ENCODE measurements around the gene LHX2.
A peak's percentile ranks its signal among the peaks of the same experiment; 100 is the strongest.

The LHX2 gene

DNA sequence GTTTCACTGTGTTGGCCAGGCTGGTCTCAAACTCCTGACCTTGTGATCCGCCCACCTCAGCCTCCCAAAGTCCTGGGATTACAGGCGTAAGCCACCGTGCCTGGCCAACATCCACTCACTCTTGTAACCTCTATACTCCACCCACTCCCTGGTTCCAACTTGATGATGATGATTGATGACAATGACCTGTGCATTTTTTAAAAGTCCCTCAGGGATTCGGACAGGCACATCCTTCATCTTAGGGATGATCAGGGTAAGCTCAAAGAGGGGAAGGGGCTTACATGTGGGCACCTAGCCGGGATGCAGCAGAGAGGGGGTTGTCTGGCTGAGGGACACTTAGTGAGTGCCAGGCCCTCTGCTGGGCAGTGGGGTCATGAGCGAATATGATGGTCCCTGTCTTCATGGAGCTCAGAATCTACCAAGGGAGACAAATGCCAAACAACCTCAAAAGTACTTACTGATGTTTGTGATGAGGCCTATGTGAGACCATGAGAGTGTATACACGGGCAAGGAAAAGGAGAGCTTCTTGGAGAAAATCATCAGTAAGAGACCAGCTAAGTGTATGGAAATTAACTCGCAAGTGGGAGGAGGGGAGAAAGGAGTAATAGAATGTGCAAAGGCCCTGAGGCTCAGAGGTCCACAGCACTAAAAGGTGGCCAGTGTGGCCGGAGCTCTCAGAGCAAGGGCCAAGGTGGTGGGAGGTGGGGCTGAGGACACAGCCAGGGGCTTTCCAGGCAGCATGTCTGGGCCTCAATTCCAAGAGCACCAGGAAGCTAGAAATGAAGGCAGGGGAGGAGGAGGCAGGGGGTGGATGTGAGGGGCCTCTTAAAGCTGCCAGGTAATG is 27.4 kb downstream of the LHX2 start:
- Histone ChIP-seq H3K36me3 (ENCODE audit: insufficient read depth, low read length) (no peaks in the 10 kb centered on the region), H3K27ac (ENCODE audit: low read depth, low read length) (no peak overlapping the region), H3K4me3 (ENCODE audit: low read length) (no peak overlapping the region), H3K27me3 (ENCODE audit: insufficient read depth, low read length) (peaks cover 72% of the 10 kb centered on the region), H3K4me1 (ENCODE audit: insufficient read depth, low read length) (peaks cover 8% of the 10 kb centered on the region; the same call in 1 of the 2 replicates), H3K9me3 (ENCODE audit: insufficient read depth, low read depth, low read length) (no peaks in the 10 kb centered on the region), H3K9ac (ENCODE audit: low read depth, low read length) (no peak overlapping the region)
- WGBS: 88% methylated on average over 9 of the region's 9 CpGs

DNA sequence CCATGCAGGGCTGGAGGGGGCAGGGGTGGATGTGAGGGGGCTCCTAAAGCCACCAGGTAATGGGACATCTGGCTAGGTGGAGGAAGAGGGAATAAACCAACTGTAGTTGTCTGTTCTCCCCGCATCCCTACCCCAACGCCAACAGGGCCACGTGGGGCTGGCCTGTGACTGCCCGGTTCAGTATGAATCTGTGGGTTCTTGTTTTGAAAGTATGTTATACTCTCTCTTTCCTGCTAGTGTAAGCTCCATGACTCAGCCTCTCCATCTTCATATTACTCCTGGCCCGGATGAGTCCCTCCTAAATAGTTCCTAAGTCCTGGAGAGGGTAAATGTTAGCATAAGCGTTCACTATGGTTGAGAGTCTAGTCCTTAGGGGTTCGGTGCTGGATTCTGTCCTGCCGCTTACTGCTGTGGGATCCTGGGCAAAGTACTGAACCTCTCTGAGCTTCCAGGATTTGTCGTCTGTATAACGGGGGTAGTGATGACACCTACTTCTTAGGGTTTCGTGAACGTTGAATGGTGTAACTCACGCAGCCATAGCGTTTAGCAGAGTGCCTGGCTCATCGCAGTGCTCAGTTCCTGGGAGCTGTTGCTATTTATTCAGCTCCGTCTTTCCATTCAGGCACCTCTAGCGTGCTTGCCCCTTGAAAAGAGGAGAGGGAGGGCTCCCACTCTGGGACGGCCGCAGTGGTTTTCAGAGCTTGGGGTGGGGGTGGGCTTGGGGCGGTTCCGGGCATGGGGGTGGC is 28.8 kb downstream of the LHX2 start:
- H3K36me3 ChIP-seq (ENCODE audit: insufficient read depth, low read length): no peaks in the 10 kb centered on the region
- no peak overlapping the region for H3K9ac ChIP-seq (ENCODE audit: low read depth, low read length)
- H3K4me1 ChIP-seq (ENCODE audit: insufficient read depth, low read length): peaks cover 8% of the 10 kb centered on the region; the same call in 1 of the 2 replicates
- 32% methylated on average over 18 of the region's 21 CpGs for WGBS
- no peaks in the 10 kb centered on the region for H3K9me3 ChIP-seq (ENCODE audit: insufficient read depth, low read depth, low read length)
- H3K27ac ChIP-seq (ENCODE audit: low read depth, low read length): no peak overlapping the region
- peaks cover 76% of the 10 kb centered on the region for H3K27me3 ChIP-seq (ENCODE audit: insufficient read depth, low read length)
- H3K4me3 ChIP-seq (ENCODE audit: low read length): peak overlapping the region; percentile 50

DNA sequence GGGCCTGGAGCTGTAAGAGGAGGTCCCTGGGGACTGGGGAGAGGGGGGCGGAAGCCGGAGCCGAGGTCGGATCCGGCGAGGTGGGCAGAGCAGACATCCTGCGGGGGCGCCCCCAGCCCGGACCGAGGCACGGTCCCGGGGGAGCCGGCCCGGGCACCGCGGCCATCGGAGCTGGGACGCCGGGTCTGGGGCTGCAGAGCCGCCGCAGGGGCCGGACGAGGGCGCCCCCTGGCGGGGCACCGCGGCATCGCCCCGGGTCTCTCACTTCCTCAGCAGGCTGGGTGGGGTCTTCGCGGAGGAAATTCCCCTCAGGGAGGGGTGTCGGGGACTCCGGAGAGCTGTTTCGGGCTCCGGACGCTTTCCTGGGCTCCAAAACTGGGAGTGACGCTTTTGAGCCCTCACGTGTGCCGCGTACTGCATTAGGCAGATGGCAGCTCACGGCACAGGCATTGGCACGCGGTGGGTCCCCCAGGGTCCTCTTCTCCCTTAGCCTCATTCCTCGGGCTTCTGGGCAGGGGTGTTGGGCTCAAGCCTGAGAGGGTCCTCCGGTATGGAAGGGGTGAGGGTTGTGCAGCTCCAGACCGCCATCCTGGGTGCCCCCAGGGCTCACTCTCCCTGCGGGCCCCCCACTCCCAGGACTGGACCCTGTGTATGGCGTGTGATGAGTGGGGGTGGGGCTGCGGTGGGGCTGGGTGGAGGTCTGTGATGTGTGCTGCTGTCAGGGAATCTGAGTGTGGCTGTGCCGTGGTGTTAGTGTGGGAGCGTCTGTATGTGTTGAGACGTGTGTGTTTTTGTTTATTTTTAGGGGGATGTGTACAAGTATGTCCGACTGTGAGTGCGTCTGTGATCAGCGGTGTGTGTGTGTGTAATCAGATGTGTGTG is 29.6 kb downstream of the LHX2 start:
- Histone ChIP-seq H3K4me1 (ENCODE audit: insufficient read depth, low read length) (peaks cover 8% of the 10 kb centered on the region; the same call in 1 of the 2 replicates), H3K4me3 (ENCODE audit: low read length) (peak overlapping the region; percentile 50), H3K9me3 (ENCODE audit: insufficient read depth, low read depth, low read length) (no peaks in the 10 kb centered on the region), H3K36me3 (ENCODE audit: insufficient read depth, low read length) (no peaks in the 10 kb centered on the region), H3K9ac (ENCODE audit: low read depth, low read length) (no peak overlapping the region), H3K27ac (ENCODE audit: low read depth, low read length) (no peak overlapping the region), H3K27me3 (ENCODE audit: insufficient read depth, low read length) (peaks cover 80% of the 10 kb centered on the region)
- 19% methylated on average over 55 of the region's 55 CpGs for WGBS

DNA sequence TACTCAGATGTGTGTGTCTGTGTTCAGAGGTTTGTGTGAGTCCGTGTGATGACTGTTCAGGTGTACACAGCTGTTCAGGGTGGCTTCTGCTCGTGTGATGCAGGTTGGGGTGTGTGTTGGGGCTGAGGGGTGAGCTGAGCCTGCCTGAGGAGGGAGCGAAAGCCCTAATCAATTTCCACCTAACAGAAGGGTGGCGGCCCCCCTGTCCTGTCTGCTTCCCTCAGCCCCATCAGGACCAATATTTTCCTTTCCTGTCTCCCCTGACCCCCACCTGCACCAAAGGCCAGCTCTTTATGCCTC is 30.2 kb downstream of the LHX2 start:
- WGBS: 85% methylated on average over 4 of the region's 4 CpGs

DNA sequence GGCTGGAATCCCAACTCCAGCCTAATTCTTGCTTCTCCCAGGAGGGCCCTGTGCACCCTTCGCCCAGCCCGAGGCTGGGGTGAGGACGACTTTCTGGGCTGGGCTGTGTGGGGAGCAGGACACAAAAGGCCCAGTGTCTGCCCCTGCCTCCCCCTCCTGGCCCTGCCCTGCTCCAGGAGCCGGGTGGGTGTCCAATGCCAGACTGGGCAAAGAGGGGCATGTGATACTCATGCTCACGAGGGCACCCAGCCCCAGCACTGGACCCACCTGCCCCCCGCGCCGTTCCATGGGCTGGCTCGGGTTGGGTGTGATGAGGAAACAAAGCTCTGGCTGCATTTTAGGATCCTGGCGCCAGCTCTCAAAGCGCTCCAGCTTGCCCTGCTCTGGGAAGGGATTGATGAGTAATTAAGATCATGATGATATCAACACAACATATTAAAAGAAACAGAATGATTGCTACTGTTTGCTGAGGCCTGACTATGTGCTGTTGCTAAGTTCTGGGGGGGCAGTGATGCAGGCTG is 30.7 kb downstream of the LHX2 start:
- Histone ChIP-seq H3K9me3 (ENCODE audit: insufficient read depth, low read depth, low read length) (no peaks in the 10 kb centered on the region), H3K9ac (ENCODE audit: low read depth, low read length) (no peak overlapping the region), H3K27ac (ENCODE audit: low read depth, low read length) (no peak overlapping the region), H3K27me3 (ENCODE audit: insufficient read depth, low read length) (peaks cover 89% of the 10 kb centered on the region), H3K4me3 (ENCODE audit: low read length) (no peak overlapping the region), H3K36me3 (ENCODE audit: insufficient read depth, low read length) (no peaks in the 10 kb centered on the region), H3K4me1 (ENCODE audit: insufficient read depth, low read length) (peaks cover 8% of the 10 kb centered on the region; the same call in 1 of the 2 replicates)
- WGBS: 95% methylated on average over 11 of the region's 11 CpGs

More for the DNA sequence above, 30.2 kb downstream of the LHX2 start:
- Histone ChIP-seq H3K4me1 (ENCODE audit: insufficient read depth, low read length) (peaks cover 8% of the 10 kb centered on the region; the same call in 1 of the 2 replicates), H3K9ac (ENCODE audit: low read depth, low read length) (no peak overlapping the region), H3K9me3 (ENCODE audit: insufficient read depth, low read depth, low read length) (no peaks in the 10 kb centered on the region), H3K36me3 (ENCODE audit: insufficient read depth, low read length) (no peaks in the 10 kb centered on the region), H3K4me3 (ENCODE audit: low read length) (no peak overlapping the region), H3K27me3 (ENCODE audit: insufficient read depth, low read length) (peaks cover 86% of the 10 kb centered on the region), H3K27ac (ENCODE audit: low read depth, low read length) (no peak overlapping the region)

DNA sequence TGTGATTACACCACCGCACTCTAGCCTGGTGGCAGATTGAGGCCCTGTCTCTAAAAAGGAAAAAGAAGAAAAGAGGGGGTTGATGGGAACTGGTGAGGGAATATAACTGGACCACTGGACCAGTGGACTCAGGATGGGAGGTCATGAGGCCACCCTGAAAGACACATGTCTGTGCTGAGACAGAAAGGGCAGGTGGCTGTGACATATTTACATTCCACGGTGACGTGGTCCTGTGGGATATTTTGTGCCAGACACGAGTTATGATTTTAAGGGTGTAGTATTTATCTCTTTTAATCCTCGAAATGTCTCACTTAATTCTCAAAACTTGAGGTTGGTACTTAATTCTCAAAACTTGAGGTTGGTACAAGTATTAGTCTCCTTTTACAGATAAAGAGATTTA is 32.9 kb downstream of the LHX2 start:
- no peak overlapping the region for H3K4me3 ChIP-seq (ENCODE audit: low read length)
- no peaks in the 10 kb centered on the region for H3K36me3 ChIP-seq (ENCODE audit: insufficient read depth, low read length)
- H3K9me3 ChIP-seq (ENCODE audit: insufficient read depth, low read depth, low read length): no peaks in the 10 kb centered on the region
- H3K27ac ChIP-seq (ENCODE audit: low read depth, low read length): no peak overlapping the region
- WGBS: 92% methylated on average over 4 of the region's 5 CpGs
- H3K4me1 ChIP-seq (ENCODE audit: insufficient read depth, low read length): peaks cover 4% of the 10 kb centered on the region; the same call in 1 of the 2 replicates
- H3K9ac ChIP-seq (ENCODE audit: low read depth, low read length): no peak overlapping the region
- peaks cover 75% of the 10 kb centered on the region for H3K27me3 ChIP-seq (ENCODE audit: insufficient read depth, low read length)

DNA sequence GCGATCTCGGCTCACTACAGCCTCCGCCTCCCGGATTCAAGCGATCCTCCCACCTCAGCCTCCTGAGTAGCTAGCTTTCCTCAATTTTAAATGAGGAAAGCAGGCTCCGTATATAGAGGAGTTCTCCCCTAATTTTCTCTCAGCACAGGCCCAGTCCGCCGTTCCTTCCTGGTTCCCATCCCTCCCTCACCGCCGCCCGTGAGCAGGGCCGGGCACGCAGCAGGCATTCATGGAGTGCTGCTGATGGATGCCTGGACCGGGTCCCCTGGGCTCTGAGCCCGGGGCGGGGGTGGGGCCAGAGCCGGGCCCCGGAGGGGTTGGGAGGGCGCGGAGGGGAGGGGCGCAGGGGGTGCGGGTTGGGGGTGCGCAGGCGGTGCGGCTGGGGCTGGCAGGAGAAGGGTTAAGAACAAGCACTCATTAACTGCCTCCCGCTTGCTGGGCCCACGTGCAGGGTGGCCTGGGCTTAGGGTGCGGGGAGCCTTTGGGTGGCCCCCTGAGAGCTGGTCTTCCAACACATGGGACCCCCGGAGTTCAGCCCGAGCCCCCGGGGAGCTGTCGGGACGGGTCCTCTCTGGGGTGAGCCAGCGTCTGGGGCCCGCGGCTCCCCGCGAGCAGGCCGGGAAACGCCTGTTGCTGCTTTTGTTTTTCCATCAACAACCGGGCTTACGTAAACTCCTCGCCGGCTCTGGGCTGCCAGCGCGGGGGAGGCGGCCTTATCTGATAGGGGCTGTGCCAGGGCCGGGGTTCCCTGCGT is 33.7 kb downstream of the LHX2 start:
- Histone ChIP-seq H3K36me3 (ENCODE audit: insufficient read depth, low read length) (no peaks in the 10 kb centered on the region), H3K9me3 (ENCODE audit: insufficient read depth, low read depth, low read length) (no peaks in the 10 kb centered on the region), H3K4me3 (ENCODE audit: low read length) (peak overlapping the region; percentile 54), H3K4me1 (ENCODE audit: insufficient read depth, low read length) (peaks cover 3% of the 10 kb centered on the region; the same call in 1 of the 2 replicates), H3K27me3 (ENCODE audit: insufficient read depth, low read length) (peaks cover 67% of the 10 kb centered on the region), H3K27ac (ENCODE audit: low read depth, low read length) (no peak overlapping the region), H3K9ac (ENCODE audit: low read depth, low read length) (0 out of 2 replicates have a peak overlapping the region, but pooled peaks have one; percentile 40)
- WGBS: 11% methylated on average over 48 of the region's 49 CpGs

DNA sequence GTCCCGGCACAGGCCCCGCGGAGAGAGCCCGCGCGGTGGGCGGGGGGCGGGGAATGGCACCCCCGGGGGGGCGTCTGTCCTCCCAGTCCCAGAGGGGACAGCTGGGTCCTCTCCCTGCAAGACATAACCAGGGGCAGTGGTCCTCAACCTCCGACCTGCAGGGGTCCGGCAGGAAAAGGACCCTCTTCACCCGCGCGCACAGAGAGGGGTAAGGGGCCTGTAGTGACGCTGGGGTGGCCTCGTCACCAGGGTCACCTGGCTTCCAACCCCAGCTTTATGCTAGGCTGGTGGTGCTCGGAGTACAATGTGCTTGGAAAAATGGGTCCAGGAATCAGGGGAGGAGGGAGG is 34.2 kb downstream of the LHX2 start:
- H3K27me3 ChIP-seq (ENCODE audit: insufficient read depth, low read length): peaks cover 61% of the 10 kb centered on the region
- H3K9ac ChIP-seq (ENCODE audit: low read depth, low read length): no peak overlapping the region
- H3K4me1 ChIP-seq (ENCODE audit: insufficient read depth, low read length): no peaks in the 10 kb centered on the region
- H3K36me3 ChIP-seq (ENCODE audit: insufficient read depth, low read length): no peaks in the 10 kb centered on the region
- WGBS: 15% methylated on average over 18 of the region's 18 CpGs
- H3K27ac ChIP-seq (ENCODE audit: low read depth, low read length): no peak overlapping the region
- peak overlapping the region; percentile 54 for H3K4me3 ChIP-seq (ENCODE audit: low read length)
- H3K9me3 ChIP-seq (ENCODE audit: insufficient read depth, low read depth, low read length): no peaks in the 10 kb centered on the region

DNA sequence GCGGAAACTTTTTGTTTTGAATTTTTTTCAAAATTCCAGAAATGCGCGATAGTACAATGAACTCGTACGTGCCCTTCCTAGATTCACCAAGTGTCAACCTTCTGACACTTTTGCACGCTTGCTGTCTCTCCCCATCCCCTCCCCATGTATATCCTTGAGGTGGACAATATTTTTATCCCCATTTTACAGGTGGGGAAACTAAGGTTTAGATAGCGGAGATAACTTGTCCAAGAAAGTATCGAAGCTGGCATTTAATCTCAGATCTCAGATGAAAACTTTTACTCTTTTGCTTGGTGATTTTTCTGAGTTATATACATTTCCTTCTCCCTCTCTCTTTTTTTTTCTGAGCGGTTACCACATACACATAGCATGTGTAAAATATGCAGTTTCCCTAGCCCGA is 34.6 kb downstream of the LHX2 start:
- peaks cover 57% of the 10 kb centered on the region for H3K27me3 ChIP-seq (ENCODE audit: insufficient read depth, low read length)
- H3K4me3 ChIP-seq (ENCODE audit: low read length): peak overlapping the region; percentile 54; the same call in 1 of the 2 replicates
- H3K27ac ChIP-seq (ENCODE audit: low read depth, low read length): no peak overlapping the region
- H3K4me1 ChIP-seq (ENCODE audit: insufficient read depth, low read length): no peaks in the 10 kb centered on the region
- no peaks in the 10 kb centered on the region for H3K9me3 ChIP-seq (ENCODE audit: insufficient read depth, low read depth, low read length)
- H3K36me3 ChIP-seq (ENCODE audit: insufficient read depth, low read length): no peaks in the 10 kb centered on the region
- no peak overlapping the region for H3K9ac ChIP-seq (ENCODE audit: low read depth, low read length)
- 86% methylated on average over 10 of the region's 10 CpGs for WGBS

DNA sequence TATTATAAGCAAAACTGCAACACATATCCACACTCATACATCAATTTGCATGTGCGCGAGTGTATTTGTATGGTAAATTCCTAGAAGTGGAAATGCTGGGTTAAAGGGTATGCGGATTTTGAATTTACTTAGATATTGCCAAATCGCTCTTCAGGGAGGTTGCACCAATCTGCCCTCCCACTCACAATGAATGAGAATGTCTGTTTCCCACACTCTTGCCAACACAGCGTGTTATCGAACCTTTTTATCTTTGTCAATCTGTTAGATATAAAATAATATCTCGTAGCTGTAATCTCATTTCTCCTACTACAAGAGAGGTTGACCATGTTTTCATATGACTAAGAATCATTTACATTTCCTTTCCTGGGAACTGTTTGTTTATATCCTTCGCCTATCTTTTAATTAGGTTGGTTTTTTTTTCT is 35.7 kb downstream of the LHX2 start:
- peaks cover 46% of the 10 kb centered on the region for H3K27me3 ChIP-seq (ENCODE audit: insufficient read depth, low read length)
- H3K27ac ChIP-seq (ENCODE audit: low read depth, low read length): no peak overlapping the region
- H3K9ac ChIP-seq (ENCODE audit: low read depth, low read length): no peak overlapping the region

More for the DNA sequence above, 35.7 kb downstream of the LHX2 start:
- no peaks in the 10 kb centered on the region for H3K36me3 ChIP-seq (ENCODE audit: insufficient read depth, low read length)
- no peaks in the 10 kb centered on the region for H3K4me1 ChIP-seq (ENCODE audit: insufficient read depth, low read length)
- H3K4me3 ChIP-seq (ENCODE audit: low read length): no peak overlapping the region
- H3K9me3 ChIP-seq (ENCODE audit: insufficient read depth, low read depth, low read length): no peaks in the 10 kb centered on the region
- WGBS: 67% methylated on average over 1 of the region's 8 CpGs

Measured in HUES64 (cell line).